HuH-7 (cell line): ENCODE measurements around the gene POLE4.

Experiments
- DNase-seq: peaks from one replicate; pipeline ENCODE4 v3.0.0; 2011; ENCODE audit warnings: low spot score

The POLE4 gene

GRCh38 chr2:74958274-74959105 is at the start of gene POLE4:
Gene POLE4 (plus strand): TSS chr2:74958643. CDS start chr2:74958680, 37 bp downstream.
- DNase-seq: peak; percentile 64

DNA sequence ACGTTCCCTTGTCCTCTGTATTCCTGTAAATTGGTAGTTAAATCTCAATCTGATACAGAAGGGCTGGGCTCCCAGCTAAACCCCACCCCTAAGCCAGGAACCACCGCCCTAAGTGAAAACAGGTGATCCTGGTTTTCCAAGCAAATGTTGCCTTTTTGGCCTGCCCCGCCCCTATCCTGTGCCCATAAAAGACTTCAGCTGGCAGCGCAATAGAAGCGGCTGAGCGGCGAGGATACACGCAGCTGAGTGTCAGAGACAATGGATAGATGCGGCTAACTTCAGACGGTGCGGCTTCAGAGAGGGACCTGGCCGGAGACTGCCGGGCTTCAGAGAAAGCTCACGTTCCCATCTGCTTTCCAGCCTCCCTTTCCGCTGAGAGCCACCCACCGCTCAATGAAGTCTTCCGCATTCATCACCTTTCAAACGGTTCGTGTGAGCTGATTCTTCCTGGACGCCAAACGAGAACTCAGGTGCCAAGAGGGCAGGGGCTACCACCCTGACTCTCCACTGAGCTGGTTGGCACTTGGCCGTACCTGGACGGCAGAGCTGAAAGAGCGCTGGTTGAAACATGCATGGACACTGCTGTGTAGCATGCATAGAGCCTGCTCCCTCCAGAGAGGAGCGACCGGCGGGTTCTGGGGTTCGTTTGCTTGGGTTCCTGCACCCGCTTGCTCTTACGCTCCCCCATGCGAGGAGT is 49.5 kb upstream of the POLE4 start:
- DNase-seq: no peak

- no peak for DNase-seq
Observed at GRCh38 chr2:74910245-74910644, 48.2 kb upstream of the POLE4 start.

DNA sequence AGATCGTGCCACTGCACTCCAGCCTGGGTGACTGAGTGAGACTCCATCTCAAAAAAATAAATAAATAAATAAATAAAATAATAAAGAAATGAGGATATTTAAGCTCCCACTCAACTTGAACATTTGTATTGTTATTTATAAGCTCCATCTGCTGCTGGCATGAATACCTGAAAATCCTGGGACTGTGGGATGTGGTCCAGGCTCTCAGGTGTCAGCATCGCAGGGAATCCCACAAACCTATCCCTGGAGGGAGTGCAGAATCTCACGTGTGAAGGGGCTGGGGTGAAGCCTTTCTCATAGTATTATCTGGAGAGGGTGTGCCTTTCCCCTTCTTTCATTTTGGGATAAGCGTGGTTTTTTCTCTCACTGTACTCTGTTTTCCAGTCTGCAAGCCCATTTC is 47.4 kb upstream of the POLE4 start:
- no peak for DNase-seq

DNA sequence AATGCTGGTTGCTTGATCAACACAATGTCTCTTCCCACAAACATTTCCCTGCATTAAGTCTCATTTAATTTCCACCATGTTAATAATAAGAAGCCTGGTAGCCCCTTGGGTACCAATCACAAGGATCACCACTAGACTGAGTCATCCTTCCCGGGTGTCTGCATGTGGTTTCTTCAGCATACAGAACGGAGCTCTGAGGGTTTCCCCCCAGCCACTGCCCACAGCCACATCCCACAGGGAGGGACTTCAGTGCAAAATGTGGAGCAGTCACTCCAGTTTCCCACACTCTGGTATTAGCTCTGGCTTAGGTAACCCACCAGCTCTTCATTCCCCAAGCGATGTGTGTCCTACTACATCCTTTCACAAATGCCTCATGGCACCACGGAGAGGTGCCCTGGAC is 42.7 kb upstream of the POLE4 start:
- DNase-seq: no peak

DNA sequence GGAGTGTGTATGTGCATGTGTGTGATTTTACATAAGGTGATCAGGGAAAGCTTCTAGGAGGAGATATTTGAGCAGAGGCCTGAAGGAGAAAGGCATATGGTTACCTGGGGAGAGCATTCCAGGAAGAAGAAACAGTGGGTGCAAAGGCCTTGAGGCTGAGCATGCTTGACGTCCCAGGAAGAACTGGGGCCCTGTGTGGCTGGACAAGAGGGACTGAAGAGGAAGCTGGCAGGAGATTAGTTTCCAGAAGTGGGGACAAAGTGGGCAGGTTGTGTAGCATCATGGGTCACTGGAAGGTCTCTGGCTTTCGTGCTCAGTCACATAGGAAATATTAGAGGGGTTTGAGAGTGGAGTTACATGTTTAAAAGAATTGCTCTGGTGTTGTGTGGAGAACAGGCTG is 42.0 kb upstream of the POLE4 start:
- DNase-seq: no peak

- DNase-seq: no peak
Observed at GRCh38 chr2:74917702-74918619, 40.5 kb upstream of the POLE4 start.

DNA sequence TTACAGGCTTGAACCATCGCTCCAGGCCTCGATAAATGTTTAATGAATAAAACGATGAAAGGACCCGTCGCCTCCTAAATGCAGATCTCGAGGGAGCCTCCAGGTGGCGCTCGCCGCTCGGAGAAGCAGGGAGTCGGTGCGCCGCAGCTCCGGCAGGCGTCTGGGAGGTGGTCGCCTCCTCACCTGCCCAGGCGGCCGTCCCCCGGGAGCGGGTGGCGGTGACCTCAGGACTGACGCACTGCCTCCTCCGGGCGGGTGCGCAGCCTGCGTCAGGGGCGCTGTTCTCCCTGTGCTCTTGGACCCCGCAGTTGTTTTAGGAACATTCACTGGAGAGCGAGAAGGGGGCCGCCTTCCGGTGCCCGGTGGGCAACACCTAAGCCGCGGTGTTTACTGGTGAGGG is 38.6 kb upstream of the POLE4 start:
- peak; percentile 63 for DNase-seq

- no peak for DNase-seq
Observed at GRCh38 chr2:74921236-74921736, 37.2 kb upstream of the POLE4 start.

GRCh38 chr2:74922592-74923227 is 35.7 kb upstream of the POLE4 start:
- DNase-seq: no peak

DNA sequence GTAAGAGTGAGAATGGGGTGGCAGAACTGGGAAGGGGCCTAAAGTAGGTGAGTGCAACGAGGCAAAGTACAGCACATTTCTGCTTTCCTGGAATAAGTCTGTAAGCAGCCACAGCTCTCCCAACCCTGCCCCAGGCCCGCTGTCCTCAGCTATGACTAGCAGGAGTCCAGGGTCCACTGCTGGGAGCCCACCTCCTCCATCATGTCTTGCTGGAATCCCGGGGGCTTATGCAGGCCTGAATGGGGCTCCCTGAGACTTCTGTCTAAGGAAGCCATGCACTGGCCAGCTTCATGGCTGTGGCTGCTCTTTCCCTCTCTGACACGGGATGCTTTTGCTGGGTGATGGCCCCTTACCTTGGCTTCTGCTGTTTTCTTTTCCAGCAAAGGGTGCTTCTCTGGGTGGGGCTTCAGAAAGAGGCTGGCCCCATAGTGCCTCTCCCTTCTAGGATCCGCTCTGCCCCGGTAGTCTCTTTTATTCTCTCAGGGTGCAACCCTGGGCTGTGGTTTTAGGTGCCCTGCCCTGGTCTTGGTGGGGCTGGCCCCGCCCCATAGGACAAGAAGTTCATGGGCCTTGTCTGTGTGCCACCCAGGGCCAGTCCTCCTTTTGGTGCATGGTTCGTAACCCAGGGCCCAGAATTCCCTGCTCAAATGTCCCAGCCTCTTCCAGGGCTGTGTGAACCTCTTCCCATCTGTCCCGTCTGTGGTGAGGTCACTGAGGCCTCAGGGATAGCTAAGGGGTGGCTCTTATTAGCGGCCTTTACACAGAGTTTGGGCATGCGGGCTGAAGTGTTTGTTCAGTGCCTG is 33.8 kb upstream of the POLE4 start:
- DNase-seq: no peak

DNA sequence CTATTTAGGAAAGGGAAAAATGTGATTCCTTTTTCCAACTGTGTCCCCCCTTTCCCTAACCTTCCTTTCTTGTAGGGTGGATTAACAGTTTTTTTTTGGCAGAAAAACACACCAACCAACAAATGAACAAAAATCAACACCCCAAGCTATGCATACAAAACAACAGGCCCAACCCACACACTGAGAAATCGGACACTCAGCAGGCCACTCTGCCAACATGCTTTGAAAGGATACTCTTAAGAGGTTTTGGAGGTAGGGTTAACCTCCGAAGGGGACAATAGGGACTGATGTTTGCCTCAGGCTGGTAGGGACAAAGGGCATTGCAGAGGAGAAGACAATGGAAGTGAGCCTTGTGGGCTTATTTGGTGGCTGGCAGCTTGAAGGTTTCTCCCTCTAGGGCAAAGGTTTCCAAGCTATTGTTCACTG is 33.1 kb upstream of the POLE4 start:
- DNase-seq: no peak

DNA sequence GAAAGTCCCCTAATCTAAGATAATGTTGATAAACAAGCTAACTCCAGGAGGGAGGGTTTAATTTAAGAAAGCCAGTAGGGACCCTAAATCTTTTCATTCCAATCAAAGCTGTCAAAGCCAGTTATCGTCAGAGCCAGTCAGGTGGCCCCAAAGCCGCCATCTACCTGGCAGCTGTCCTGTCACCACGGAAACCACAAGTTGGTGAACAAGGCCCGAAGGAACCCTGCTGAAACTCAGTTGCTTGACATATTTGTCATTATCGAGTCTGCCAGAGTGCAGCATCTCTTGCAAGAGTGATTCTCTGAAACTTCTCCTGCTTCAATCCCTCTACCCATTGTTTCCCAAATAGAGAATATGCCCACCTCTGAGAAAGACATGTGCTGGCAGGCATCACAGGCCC is 30.8 kb upstream of the POLE4 start:
- DNase-seq: no peak

DNA sequence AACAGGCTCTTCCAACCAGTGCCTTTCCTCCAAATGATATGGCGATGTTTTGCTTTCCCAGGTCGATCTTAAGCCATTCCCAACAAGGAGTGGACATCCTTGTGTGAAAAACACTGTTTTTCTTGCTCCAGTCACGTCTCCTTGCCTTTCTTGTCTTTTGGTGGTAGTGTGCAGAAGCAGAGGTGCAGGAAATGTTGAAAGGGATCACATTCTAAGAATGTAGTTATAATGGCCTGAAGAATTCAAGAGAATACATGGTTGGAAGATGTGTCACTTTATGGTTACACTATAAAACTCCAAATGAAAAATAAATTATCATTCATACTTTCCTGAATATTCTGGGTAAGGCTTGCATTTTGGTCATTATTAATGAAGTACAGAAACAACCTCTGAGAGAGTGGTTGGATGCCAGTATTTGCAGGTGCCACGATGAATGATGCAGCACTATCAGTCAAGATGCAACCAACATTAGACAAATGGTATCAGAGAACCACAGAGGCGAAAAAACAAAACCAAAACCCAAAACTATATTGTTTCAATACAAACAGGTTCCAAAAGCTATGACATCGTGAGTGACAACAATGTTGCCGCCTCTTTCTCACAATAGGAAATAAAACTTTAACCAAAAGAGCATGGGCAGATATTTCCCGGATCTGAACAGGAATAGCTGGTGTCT is 27.5 kb upstream of the POLE4 start:
- no peak for DNase-seq

DNA sequence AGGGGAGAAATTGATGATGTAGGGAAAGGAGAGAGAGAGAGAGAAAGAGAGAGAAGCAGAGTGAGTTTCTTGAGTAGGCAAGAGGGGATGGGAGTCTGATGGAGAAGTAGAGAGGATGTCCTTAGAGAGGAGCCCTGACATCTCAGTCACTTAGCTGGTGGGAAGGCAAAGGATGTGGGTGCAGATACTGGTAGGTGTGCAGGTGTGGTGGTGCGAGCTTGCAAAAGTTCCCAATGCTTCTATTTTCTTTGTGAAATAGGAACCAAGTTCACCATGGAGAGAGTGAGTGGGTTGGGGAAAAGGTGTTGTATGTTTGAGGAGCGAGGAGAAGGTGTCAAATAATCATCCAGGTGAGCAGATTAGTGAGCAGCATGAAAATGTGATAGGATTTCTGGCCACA is 26.5 kb upstream of the POLE4 start:
- no peak for DNase-seq

GRCh38 chr2:74935975-74936391 is 22.5 kb upstream of the POLE4 start:
- no peak for DNase-seq

DNA sequence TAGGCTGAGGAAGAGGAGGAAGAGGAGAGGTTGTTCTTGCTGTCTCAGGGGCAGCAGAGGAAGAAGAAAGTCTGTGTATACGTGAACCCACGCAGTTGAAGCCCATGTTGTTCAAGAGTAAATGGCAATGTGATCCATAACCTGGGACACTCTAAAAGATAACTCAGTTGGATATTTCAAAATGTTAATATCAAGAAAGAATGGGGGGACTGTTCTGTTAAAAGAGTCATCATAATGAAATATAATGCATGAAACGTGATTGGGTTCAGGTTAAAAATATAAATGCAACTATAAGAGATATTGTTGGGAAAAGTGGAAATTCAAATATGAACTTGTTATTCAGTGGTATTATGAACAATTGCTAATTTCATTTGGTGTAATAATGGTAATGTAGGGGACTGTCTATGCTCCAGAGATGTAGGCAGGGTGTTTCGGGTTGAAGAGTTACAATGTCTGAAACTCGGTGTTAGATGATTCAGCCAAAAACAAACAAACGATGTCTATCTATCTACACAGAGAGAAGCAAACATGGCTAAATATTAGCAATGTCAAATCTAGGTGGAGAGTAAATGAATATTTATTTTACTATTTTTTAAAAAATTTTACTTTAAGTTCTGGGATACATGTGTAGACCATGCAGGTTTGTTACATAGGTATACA is 21.1 kb upstream of the POLE4 start:
- no peak for DNase-seq

DNA sequence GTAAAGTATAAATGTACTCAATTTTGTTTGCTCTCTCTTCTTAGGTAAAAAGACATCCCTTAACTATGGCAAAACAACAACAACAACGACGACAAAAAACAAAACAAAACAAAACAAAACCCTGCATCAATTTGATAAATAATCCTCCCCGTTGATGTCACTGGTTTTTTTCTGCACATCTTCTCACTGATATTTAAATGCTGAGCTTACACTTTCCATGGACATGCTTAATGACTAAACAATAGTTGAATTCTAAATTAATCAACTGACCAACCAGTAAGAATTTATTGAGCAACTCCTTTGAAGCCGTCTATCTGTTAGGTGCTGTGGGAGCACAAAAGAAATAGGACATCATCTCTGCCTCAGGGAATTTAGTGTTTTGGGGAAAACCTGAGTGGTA is 20.2 kb upstream of the POLE4 start:
- no peak for DNase-seq

- no peak for DNase-seq
Observed at GRCh38 chr2:74939919-74940812, 18.3 kb upstream of the POLE4 start.
